IPS-20b (cell line): ENCODE data around the gene CEP250.

Experiments
- H3K27ac ChIP-seq: one replicate; pipeline ENCODE4 v1.5.1; 2013; ENCODE audit warnings: low read length
- H3K27me3 ChIP-seq: 2 replicates; pipeline ENCODE4 v1.6.1; 2013; ENCODE audit warnings: mild to moderate bottlenecking, low read length, inconsistent platforms; ENCODE audit not compliant: insufficient read depth
- H3K36me3 ChIP-seq: 2 replicates; pipeline ENCODE4 v1.6.1; 2013; ENCODE audit warnings: low read depth, mild to moderate bottlenecking, inconsistent platforms, low read length, moderate library complexity; ENCODE audit not compliant: insufficient read depth
- H3K4me1 ChIP-seq: 2 replicates; pipeline ENCODE4 v1.6.1; 2013; ENCODE audit warnings: mild to moderate bottlenecking, control low read depth, inconsistent platforms, low read length, moderate library complexity; ENCODE audit not compliant: insufficient read depth
- H3K4me3 ChIP-seq: 2 replicates; pipeline ENCODE4 v1.5.1; 2013; ENCODE audit warnings: mild to moderate bottlenecking, low read length, inconsistent platforms
- H3K9ac ChIP-seq: 2 replicates; pipeline ENCODE4 v1.6.1; 2013; ENCODE audit warnings: low read depth, mild to moderate bottlenecking, inconsistent platforms, low read length, moderate library complexity
- H3K9me3 ChIP-seq: 2 replicates; pipeline ENCODE4 v1.6.1; 2013; ENCODE audit warnings: mild to moderate bottlenecking, low read depth, low read length, inconsistent platforms; ENCODE audit not compliant: insufficient read depth

The CEP250 gene

DNA sequence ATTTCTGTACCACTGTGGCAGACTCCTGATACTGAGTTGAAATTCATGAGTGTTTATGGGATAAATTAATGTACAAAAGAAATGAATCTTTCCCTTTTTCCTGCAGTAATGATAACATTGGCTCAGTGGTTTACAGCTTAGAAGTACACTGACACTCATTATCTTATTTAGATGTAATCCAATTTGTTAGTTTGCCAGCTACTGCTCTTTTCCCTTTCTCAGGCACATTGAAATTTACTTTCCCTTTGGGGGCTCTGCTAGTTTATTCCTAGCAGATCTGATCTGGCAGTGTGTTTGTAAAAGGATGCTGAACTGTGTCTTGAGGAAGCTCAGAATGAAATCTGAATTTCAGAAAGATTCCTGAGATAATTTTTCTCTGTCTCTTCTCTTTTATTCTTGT lies 3.0 kb downstream of the CEP250 start:
- Histone ChIP-seq H3K9me3 (no peaks in the 10 kb centered on the region), H3K9ac (no peak overlapping the region), H3K4me3 (no peak overlapping the region), H3K27ac (no peak overlapping the region), H3K4me1 (peaks cover 4% of the 10 kb centered on the region; the same call in 1 of the 2 replicates), H3K27me3 (no peaks in the 10 kb centered on the region), H3K36me3 (peaks cover 34% of the 10 kb centered on the region)

DNA sequence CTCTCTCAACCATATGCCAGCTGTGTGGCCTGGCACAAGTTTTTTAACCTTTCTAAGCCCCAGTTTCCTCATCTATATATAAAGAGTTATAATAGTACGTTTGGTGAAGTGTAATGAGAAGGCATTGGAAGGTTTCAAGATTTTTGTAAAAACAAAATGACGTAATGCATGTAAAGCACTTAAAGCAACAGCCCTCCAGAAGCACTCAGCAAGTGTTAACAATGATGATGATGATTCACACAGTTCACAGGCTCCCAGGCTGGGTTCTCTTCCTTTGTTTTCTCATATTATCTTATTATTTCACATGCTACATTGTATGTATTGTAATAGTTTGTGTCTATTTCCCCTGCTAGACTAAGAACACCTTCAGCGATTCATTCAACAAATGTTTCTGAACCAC lies 6.2 kb downstream of the CEP250 start:
- Histone ChIP-seq H3K9ac (no peak overlapping the region), H3K36me3 (peaks cover 60% of the 10 kb centered on the region), H3K27me3 (no peaks in the 10 kb centered on the region), H3K4me3 (no peak overlapping the region), H3K4me1 (no peaks in the 10 kb centered on the region), H3K27ac (no peak overlapping the region), H3K9me3 (no peaks in the 10 kb centered on the region)

DNA sequence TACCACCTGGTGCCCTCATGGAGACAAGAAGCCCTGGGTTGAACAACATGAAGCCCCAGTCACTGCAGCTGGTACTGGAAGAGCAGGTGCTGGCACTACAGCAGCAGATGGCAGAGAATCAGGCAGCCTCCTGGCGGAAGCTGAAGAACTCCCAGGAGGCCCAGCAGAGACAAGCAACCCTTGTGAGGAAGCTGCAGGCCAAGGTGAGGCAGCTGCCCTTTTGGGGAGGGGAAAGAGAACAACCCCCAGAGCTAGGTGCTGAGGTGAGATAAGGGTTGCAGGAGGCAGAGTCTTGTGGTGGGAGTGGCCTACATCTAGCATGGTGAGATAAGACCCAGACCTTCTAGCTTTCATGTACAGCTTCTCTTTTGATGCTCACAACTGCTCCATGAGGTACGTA lies 7.0 kb downstream of the CEP250 start:
- peaks cover 65% of the 10 kb centered on the region for H3K36me3 ChIP-seq
- no peak overlapping the region for H3K4me3 ChIP-seq
- no peak overlapping the region for H3K9ac ChIP-seq
- 0 out of 2 replicates have a peak, but pooled peaks cover 3% of the 10 kb centered on the region for H3K4me1 ChIP-seq
- no peaks in the 10 kb centered on the region for H3K27me3 ChIP-seq
- no peak overlapping the region for H3K27ac ChIP-seq
- no peaks in the 10 kb centered on the region for H3K9me3 ChIP-seq

DNA sequence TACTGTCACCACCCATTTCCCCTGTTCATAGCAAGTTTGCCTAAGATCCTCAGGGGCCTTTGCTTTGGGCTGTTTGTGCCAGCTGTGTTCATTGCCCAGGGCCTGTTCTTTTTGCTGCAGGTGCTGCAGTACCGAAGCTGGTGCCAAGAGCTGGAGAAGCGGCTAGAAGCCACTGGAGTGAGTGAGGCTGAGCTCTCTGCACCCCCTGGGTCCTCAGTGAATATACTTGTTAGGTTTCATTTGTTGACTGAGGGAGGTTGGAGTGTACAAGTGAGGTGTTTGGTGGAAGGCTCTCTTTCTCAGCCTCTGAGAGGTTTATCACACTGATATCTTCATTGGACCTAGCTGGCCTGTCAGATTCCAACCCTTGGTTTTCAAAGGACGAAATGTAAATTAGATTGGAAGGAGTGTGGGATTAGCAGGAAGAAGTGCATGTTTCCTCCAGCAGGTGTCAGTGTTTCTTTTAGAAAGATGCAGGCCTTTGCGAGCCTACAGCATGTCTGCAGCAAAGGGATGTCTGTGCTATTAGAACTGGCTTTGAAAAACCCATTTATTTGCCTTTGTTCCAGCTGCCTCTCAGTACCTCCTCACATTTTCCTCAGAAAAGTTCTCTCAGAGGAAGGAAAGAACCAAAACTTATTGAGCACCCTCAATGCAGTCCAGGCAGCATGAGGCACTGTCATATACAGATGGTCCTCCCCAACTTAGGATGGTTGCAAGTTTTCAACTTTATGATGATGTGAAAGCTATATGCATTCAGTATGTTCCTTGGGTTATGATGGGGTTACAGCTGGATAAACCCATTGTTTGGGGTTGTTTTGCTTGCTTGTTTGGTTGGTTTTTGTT lies 8.3 kb downstream of the CEP250 start:
- peaks cover 79% of the 10 kb centered on the region for H3K36me3 ChIP-seq
- no peak overlapping the region for H3K4me3 ChIP-seq
- no peaks in the 10 kb centered on the region for H3K27me3 ChIP-seq
- H3K9ac ChIP-seq = no peak overlapping the region
- H3K9me3 ChIP-seq = no peaks in the 10 kb centered on the region
- H3K27ac ChIP-seq = no peak overlapping the region
- 0 out of 2 replicates have a peak, but pooled peaks cover 5% of the 10 kb centered on the region for H3K4me1 ChIP-seq

DNA sequence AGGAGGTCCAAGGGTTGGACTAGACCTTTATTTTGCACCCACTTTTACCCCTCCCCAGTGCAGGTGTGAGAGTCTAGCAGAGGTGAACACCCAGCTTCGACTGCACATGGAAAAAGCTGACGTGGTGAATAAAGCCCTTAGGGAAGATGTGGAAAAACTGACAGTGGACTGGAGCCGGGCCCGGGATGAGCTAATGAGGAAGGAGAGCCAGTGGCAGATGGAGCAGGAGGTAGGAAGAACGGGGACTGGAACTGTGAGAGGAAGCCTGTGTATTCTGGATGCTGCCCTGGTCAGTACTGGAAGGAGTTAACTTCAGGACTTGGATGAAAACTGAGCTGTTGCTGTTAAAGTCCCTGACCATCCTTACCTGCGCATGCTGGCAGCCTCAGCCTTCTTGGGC lies 10.6 kb downstream of the CEP250 start:
- peaks cover 89% of the 10 kb centered on the region for H3K36me3 ChIP-seq
- H3K9ac ChIP-seq = no peak overlapping the region
- no peaks in the 10 kb centered on the region for H3K9me3 ChIP-seq
- H3K4me1 ChIP-seq = 0 out of 2 replicates have a peak, but pooled peaks cover 5% of the 10 kb centered on the region
- no peak overlapping the region for H3K4me3 ChIP-seq
- no peaks in the 10 kb centered on the region for H3K27me3 ChIP-seq
- H3K27ac ChIP-seq = no peak overlapping the region

DNA sequence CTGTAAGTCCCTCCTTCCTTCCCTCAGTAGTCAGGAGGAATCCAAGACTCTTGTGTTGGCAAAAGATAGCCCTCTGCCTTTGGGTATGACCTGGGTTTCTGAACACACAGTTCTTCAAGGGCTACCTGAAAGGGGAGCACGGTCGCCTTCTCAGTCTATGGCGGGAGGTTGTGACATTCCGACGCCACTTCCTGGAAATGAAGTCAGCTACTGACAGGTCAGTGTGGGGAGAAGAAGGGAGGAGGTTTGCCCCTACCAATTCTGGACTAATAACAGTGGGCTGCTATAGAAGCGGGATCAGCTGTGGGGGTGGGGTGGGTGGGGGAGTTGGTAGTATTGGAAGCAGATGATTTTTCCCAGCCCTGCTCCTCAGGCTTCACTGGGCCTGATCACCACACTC lies 11.5 kb downstream of the CEP250 start:
- H3K27ac ChIP-seq = no peak overlapping the region
- H3K9ac ChIP-seq = no peak overlapping the region
- H3K4me3 ChIP-seq = no peak overlapping the region
- no peaks in the 10 kb centered on the region for H3K9me3 ChIP-seq
- H3K36me3 ChIP-seq = peaks cover 89% of the 10 kb centered on the region
- no peaks in the 10 kb centered on the region for H3K27me3 ChIP-seq
- H3K4me1 ChIP-seq = 0 out of 2 replicates have a peak, but pooled peaks cover 5% of the 10 kb centered on the region

DNA sequence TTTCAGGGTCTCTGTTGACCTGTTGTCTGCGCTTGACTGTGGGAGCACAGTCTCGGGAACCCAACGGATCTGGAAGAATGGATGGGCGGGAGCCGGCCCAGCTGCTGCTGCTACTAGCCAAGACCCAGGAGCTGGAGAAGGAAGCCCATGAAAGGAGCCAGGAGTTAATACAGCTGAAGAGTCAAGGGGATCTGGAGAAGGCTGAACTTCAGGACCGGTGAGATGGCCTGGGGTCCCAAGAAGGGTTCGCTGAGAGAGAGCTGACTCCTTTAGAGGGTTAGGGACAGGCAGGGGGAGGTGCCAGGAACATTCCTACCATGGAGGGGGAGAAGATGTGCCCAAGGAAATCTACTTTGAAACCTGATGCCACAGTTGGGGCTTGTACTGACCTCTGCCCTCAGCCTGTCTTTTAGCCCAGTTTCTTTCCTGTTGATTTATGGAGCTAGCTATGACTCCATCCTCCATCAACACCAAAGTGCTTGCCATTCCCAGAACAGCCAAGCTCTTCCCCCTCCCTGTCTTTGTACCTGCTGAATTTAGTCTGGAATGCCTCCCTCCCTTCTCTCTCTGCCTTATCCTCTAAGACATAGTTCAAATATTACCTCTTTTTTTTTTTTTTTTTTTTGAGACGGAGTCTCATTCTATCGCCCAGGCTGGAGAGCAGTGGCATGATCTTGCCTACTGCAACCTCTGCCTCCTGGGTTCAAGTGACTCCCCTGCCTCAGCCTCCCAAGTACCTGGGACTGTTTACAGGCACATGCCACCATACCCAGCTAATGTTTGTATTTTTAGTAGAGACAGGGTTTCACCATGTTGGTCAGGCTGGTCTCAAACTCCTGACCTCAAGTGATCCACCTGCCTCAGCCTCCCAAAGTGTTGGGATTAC lies 12.2 kb downstream of the CEP250 start:
- H3K9ac ChIP-seq = no peak overlapping the region
- H3K27ac ChIP-seq = no peak overlapping the region
- H3K4me1 ChIP-seq = 0 out of 2 replicates have a peak, but pooled peaks cover 5% of the 10 kb centered on the region
- no peaks in the 10 kb centered on the region for H3K27me3 ChIP-seq
- H3K4me3 ChIP-seq = no peak overlapping the region
- H3K36me3 ChIP-seq = peaks cover 89% of the 10 kb centered on the region
- no peaks in the 10 kb centered on the region for H3K9me3 ChIP-seq

DNA sequence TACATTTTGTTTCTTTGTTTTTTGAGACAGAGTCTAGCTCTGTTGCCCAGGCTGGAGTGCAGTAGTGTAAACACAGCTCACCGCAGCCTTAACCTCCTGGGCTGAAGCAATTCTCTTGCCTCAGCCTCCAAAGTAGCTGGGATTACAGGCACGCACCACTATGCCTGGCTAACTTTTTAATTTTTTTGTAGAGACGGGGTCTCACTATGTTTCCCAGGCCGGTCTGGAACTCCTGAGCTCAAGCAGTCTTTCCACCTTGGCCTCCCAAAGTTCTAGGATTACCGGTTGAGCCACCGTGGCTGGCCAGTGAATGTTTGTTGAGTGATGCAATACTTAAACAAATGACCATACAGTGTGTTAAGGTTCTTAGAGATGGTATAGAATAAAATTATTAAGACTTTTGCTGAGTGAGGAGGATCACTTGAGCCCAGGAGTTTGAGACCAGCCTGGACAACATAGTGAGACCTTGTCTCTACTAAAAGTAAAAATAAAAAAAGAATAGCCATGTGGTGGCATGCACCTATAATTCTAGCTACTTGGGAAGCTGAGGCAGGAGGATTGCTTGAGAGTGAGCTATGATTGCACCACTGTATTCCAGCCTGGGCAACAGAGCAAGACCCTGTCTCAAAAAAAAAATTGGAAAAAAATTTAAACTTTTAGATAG lies 13.4 kb downstream of the CEP250 start:
- Histone ChIP-seq H3K9ac (no peak overlapping the region), H3K4me1 (0 out of 2 replicates have a peak, but pooled peaks cover 5% of the 10 kb centered on the region), H3K36me3 (peaks cover 94% of the 10 kb centered on the region), H3K9me3 (no peaks in the 10 kb centered on the region), H3K27ac (no peak overlapping the region), H3K4me3 (no peak overlapping the region), H3K27me3 (no peaks in the 10 kb centered on the region)

DNA sequence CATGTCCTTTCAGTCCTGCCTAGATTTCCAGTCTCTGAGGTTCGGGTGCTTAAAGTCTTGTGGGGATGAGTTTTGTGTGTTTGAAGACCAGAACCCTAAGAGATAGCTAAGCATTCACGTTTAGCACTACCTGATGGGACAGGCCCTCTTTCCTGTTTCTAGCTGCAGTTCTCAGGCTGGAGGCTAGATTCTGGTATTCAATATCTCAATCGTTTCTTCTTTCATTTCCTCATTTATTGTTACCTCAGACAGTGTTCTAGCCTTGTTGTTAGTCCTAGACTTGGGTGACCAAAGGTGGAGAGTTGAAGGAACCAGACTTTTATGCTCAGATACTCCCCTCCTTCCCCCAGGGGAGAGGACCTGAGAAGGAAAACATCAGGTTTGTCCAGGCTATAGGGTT lies 16.8 kb downstream of the CEP250 start:
- Histone ChIP-seq H3K4me3 (no peak overlapping the region), H3K27me3 (no peaks in the 10 kb centered on the region), H3K36me3 (peaks cover 97% of the 10 kb centered on the region), H3K9ac (no peak overlapping the region), H3K9me3 (no peaks in the 10 kb centered on the region), H3K27ac (no peak overlapping the region), H3K4me1 (0 out of 2 replicates have a peak, but pooled peaks cover 3% of the 10 kb centered on the region)

DNA sequence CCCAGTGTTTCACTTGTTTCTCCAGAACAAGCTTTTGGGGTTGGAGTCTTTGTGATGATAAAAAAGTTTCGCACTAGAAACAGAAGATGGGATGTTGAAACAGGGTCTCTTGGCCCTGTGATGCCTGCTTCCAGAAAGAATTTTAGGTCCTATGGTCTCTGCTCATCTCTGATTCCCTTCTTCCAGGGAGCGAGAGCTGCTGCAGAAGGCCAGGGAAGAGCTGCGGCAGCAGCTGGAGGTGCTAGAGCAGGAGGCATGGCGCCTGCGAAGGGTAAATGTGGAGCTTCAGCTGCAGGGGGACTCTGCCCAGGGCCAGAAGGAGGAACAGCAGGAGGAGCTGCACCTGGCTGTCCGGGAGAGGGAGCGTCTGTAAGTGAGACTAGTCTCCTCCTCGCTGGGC lies 18.3 kb downstream of the CEP250 start:
- Histone ChIP-seq H3K4me1 (no peaks in the 10 kb centered on the region), H3K36me3 (peaks cover 97% of the 10 kb centered on the region), H3K27ac (no peak overlapping the region), H3K9ac (no peak overlapping the region), H3K4me3 (no peak overlapping the region), H3K9me3 (no peaks in the 10 kb centered on the region), H3K27me3 (no peaks in the 10 kb centered on the region)

DNA sequence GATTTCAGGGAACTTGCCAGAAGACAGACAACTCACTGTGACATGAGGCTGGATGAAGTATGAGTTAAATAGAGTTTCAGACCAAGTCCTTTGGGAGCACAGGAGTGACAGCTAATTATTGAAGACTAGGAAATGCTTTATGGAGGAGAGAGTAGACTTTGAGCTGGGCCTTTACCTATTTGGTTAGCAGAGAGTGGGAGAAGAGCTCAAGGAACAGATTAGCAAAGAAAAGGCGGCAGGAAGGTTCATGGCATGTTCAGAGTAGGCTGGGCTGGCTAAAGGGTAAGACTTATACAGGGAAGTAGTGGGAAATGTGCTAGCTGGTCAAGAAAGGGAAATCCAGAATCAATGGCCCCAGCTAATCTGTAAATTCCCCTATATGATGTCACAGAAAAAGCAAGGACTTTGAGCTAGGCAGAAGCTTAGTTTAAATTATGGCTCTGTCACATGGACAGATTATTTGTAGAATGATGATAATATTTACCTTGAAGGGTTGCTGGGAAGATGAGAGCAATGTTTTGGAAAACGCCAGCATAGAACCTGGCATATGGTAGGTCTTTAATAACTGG lies 19.0 kb downstream of the CEP250 start:
- H3K36me3 ChIP-seq = peaks cover 97% of the 10 kb centered on the region
- H3K27me3 ChIP-seq = no peaks in the 10 kb centered on the region
- no peak overlapping the region for H3K9ac ChIP-seq
- H3K4me1 ChIP-seq = no peaks in the 10 kb centered on the region
- H3K9me3 ChIP-seq = no peaks in the 10 kb centered on the region
- H3K27ac ChIP-seq = no peak overlapping the region
- H3K4me3 ChIP-seq = no peak overlapping the region
